Hepatocyte (in vitro differentiated cells): ENCODE measurements around the gene NOB1. TPM values are rescaled to one million over a fixed set of nuclear protein-coding genes. Genes with fewer than 3 reads are reported as not detected.

ENCODE experiments used
- DNase-seq: peaks from one replicate; pipeline ENCODE4 v3.0.0-alpha.2; 2016; ENCODE audit warnings: low spot score
- H2AFZ ChIP-seq: fragments of 200-600 bp; sonication (generic); 2 replicates; pipeline ENCODE4 v1.6.0; 2016; ENCODE audit warnings: antibody characterized with exemption, mild to moderate bottlenecking
- H3K27ac ChIP-seq: fragments of 200-600 bp; sonication (generic); 2 replicates; pipeline ENCODE4 v1.5.1; 2016; ENCODE audit warnings: mild to moderate bottlenecking
- H3K27me3 ChIP-seq: fragments of 200-600 bp; sonication (generic); 2 replicates; pipeline ENCODE4 v1.6.1; 2016
- H3K36me3 ChIP-seq: fragments of 200-600 bp; sonication (generic); replicated peaks from 2 replicates; pipeline ENCODE4 v1.5.1; 2016; ENCODE audit warnings: low read depth; ENCODE audit not compliant: insufficient read depth
- H3K4me1 ChIP-seq: fragments of 200-600 bp; sonication (generic); 2 replicates; pipeline ENCODE4 v1.5.1; 2016; ENCODE audit warnings: mild to moderate bottlenecking, moderate library complexity; ENCODE audit not compliant: insufficient read depth
- H3K4me2 ChIP-seq: fragments of 200-600 bp; sonication (generic); 2 replicates; pipeline ENCODE4 v1.6.0; 2016
- H3K4me3 ChIP-seq: fragments of 200-600 bp; sonication (generic); 2 replicates; pipeline ENCODE4 v1.5.1; 2016; ENCODE audit warnings: mild to moderate bottlenecking
- H3K79me2 ChIP-seq: fragments of 200-600 bp; sonication (generic); 2 replicates; pipeline ENCODE4 v1.6.0; 2017; ENCODE audit warnings: mild to moderate bottlenecking
- H3K9me2 ChIP-seq: fragments of 200-600 bp; sonication (generic); replicated peaks from 2 replicates; pipeline ENCODE4 v1.6.0; 2017; ENCODE audit warnings: mild to moderate bottlenecking; ENCODE audit not compliant: insufficient read depth
- H3K9me3 ChIP-seq: fragments of 200-600 bp; sonication (generic); 2 replicates; pipeline ENCODE4 v1.5.1; 2016; ENCODE audit warnings: low read depth, mild to moderate bottlenecking
- H4K20me1 ChIP-seq: fragments of 200-600 bp; sonication (generic); 2 replicates; pipeline ENCODE4 v1.6.0; 2016; ENCODE audit warnings: mild to moderate bottlenecking; ENCODE audit not compliant: insufficient read depth, poor library complexity, severe bottlenecking
- CTCF ChIP-seq: fragments of 200-600 bp; sonication (generic); IDR thresholded peaks from 2 replicates; pipeline ENCODE4 v1.5.1; 2016; ENCODE audit warnings: antibody characterized with exemption, mild to moderate bottlenecking; ENCODE audit not compliant: poor library complexity
- EZH2 ChIP-seq: fragments of 200-600 bp; sonication (generic); IDR thresholded peaks from 2 replicates; pipeline ENCODE4 v1.6.1; 2016; ENCODE audit warnings: antibody characterized with exemption, mild to moderate bottlenecking, borderline replicate concordance
- EZH2phosphoT487 ChIP-seq: fragments of 200-600 bp; sonication (generic); IDR thresholded peaks from one replicate; pipeline ENCODE4 v1.6.1; 2018; ENCODE audit warnings: antibody characterized with exemption, mild to moderate bottlenecking, low read depth, moderate library complexity; ENCODE audit not compliant: unreplicated experiment, severe bottlenecking
- WGBS: methylation state at CpG from one replicate; pipeline ENCODE4 v1.1.6; 2016; ENCODE audit warnings: low lambda C conversion rate; ENCODE audit errors: missing lambda C conversion rate; 5-methylcytosine and 5-hydroxymethylcytosine counted together
- polyA plus RNA-seq: library from polyadenylated mRNA; unstranded; fragments of >200 nt; fragmentation: Nextera tagmentation; extraction: Ambion mirVana; gene quantifications from 2 replicates; pipeline ENCODE4 v1.2.1, GENCODE V29; 2016
- total RNA-seq: library from RNA; depleted of rRNA; stranded (reverse); fragments of >200 nt; gene quantifications from 2 replicates; pipeline ENCODE4 v1.2.3, GENCODE V29; 2014

NOB1 gene
- total and polyA plus RNA-seq, 2 experiments from 2014 or later, result 23.9 to 25.1 TPM

GRCh38 chr16:69726313-69727060, 28.2 kb downstream of the NOB1 start, which contains the start of gene NQO1:
Gene NQO1, minus strand, starts transcription at chr16:69726560. Its CDS starts 121 bp downstream, at chr16:69726439.
- H4K20me1 ChIP-seq, result no peaks in the 10 kb centered on the region
- H3K4me1 ChIP-seq, result peaks cover 12% of the 10 kb centered on the region
- no peaks in the 10 kb centered on the region for H3K9me3 ChIP-seq
- TF ChIP-seq CTCF, result no peak
- peaks cover 11% of the 10 kb centered on the region for H3K79me2 ChIP-seq
- no peaks in the 10 kb centered on the region for H3K36me3 ChIP-seq
- H2AFZ ChIP-seq, result peak within 1 kb of the TSS; percentile 57
- peak within 1 kb of the TSS; percentile 28 for H3K4me3 ChIP-seq
- peak within 1 kb of the TSS; percentile 82 for H3K4me2 ChIP-seq
- H3K27me3 ChIP-seq, result no peaks in the 10 kb centered on the region
- peak; percentile 95 for DNase-seq
- 2% methylated on average over 31 of the region's 31 CpGs for WGBS
- no peaks in the 10 kb centered on the region for H3K9me2 ChIP-seq
- H3K27ac ChIP-seq, result peak within 1 kb of the TSS; percentile 87

GRCh38 chr16:69725480-69726312, 29.0 kb downstream of the NOB1 start:
- Histone ChIP-seq H3K4me1 (peaks cover 12% of the 10 kb centered on the region), H3K79me2 (peaks cover 17% of the 10 kb centered on the region), H2AFZ (peak overlapping the region; percentile 54), H4K20me1 (no peaks in the 10 kb centered on the region), H3K9me2 (no peaks in the 10 kb centered on the region), H3K9me3 (no peaks in the 10 kb centered on the region), H3K4me2 (peak overlapping the region; percentile 82), H3K27me3 (no peaks in the 10 kb centered on the region), H3K27ac (peak overlapping the region; percentile 87), H3K36me3 (no peaks in the 10 kb centered on the region), H3K4me3 (peak overlapping the region; percentile 28)
- WGBS, result 54% methylated on average over 32 of the region's 32 CpGs
- TF ChIP-seq EZH2phosphoT487, result no peak
- TF ChIP-seq EZH2, result no peak
- no peak for TF ChIP-seq CTCF
- no peak for DNase-seq

- Histone ChIP-seq H3K9me3 (no peaks in the 10 kb centered on the region), H3K79me2 (peaks cover 21% of the 10 kb centered on the region), H2AFZ (no peak overlapping the region), H3K4me3 (peak overlapping the region; percentile 28), H4K20me1 (no peaks in the 10 kb centered on the region), H3K4me1 (peaks cover 12% of the 10 kb centered on the region), H3K4me2 (peak overlapping the region; percentile 82), H3K9me2 (no peaks in the 10 kb centered on the region), H3K36me3 (no peaks in the 10 kb centered on the region), H3K27ac (peak overlapping the region; percentile 87), H3K27me3 (no peaks in the 10 kb centered on the region)
- no peak for DNase-seq
- WGBS, result 50% methylated on average over 6 of the region's 6 CpGs
- TF ChIP-seq EZH2, result no peak
- no peak for TF ChIP-seq EZH2phosphoT487
- no peak for TF ChIP-seq CTCF
Observed at GRCh38 chr16:69724981-69725479, 29.7 kb downstream of the NOB1 start.
